RCC 7860 (cell line): ENCODE measurements around the gene SMARCE1.
"Not testable (repeated sequence)": the region's sequence is repeated elsewhere in the genome, so short reads cannot be mapped to it uniquely, and the experiment has no call there.

Experiments used
- DNase-seq: peaks from one replicate; pipeline ENCODE4 v3.0.0-alpha.2; 2015; ENCODE audit warnings: low spot score
- FAIRE-seq: peaks from 2 replicates; lab custom pipeline; 2012; peaks lifted over from hg19 to GRCh38; lab: Jason Lieb, UNC

The SMARCE1 gene

GRCh38 chr17:40590742-40591141 lies 56.9 kb downstream of the SMARCE1 start:
- FAIRE-seq = no peak
- no peak for DNase-seq

DNA sequence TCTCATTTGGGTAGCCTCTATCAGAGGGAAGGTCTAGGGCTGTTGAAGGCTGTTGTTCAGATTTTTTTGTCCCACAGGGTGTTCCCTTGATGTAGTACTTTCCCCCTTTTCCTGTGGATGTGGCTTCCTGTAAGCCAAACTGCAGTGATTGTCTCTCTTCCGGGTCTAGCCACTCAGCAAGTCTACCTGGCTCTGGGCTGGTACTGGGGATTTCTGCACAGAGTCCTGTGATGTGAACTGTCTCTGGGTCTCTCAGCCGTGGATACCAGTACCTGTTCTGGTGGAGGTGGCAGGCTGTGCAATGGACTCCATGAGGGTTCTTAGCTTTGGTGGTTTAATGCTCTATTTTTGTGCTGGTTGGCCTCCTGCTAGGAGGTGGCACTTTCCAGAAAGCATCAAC lies 59.1 kb downstream of the SMARCE1 start:
- no peak for DNase-seq
- no peak for FAIRE-seq

- DNase-seq, FAIRE-seq: not testable (repeated sequence)
Measured at GRCh38 chr17:40586264-40586663, 61.4 kb downstream of the SMARCE1 start.

DNA sequence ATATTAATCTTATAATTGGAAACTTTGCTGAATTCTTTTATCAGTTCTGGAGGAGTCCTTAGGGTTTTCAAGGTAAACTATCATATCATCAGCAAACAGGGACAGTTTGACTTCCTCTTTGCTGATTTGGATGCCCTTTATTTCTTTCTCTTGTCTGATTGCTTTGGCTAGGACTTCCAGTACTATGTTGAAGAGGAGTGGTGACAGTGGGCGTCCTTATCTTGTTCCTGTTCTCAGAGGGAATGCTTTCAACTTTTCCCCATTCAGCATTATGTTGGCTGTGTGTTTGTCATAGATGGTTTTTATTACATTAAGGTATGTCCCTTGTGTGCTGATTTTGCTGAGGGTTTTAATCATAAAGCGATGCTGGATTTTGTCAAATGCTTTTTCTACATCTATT lies 62.7 kb downstream of the SMARCE1 start:
- DNase-seq, FAIRE-seq: not testable (repeated sequence)

GRCh38 chr17:40582328-40582901 lies 65.2 kb downstream of the SMARCE1 start:
- no peak for FAIRE-seq
- no peak for DNase-seq

DNA sequence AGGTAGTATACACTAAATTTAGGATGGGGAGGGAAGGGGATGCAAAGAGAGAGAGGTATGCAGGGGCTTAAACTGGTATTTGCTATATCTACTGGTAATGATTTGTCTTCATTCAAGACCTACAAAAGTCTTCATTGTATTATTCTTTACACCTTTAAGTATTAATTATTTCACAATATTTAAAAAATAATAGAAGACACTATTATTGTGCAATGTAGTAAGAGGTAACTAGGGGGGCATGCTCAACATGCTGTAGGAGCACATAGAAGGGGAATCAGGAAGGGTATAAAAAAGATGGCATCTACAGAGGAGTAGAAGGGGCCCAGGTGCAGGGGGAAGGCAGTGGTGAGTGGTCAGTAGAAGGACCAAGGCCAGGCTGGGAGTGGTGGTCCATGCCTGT lies 67.5 kb downstream of the SMARCE1 start:
- FAIRE-seq (no peak), DNase-seq (no peak)

- FAIRE-seq (no peak), DNase-seq (no peak)
Measured at GRCh38 chr17:40579471-40579870, 68.1 kb downstream of the SMARCE1 start.

DNA sequence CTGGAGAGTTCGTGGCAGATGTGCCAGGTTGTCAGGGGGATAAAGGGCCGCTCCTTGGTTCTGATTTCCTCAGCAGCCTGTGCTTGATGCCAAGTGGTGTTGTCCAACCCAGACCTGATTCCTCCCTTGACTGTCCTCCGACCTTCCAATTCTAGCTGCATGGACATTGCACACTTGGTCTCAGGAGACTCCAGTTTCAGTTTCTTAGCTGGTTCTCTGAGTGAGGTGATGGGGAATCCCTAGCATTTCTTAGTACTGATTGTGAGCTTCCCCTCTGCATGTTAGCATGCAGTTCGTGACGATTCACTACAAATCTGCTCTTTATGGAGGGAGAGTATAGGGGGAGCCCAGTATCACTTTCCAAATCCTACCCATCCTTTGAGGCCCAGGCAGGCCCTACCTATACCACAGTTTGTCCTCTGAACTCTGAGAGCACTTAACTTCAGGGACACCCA lies 70.0 kb downstream of the SMARCE1 start:
- DNase-seq = no peak
- no peak for FAIRE-seq

GRCh38 chr17:40576113-40576740 lies 71.4 kb downstream of the SMARCE1 start:
- FAIRE-seq (no peak), DNase-seq (no peak)
